ENCODE results near the gene LZTS2. TPM values are rescaled to one million over a fixed set of nuclear protein-coding genes. Genes with fewer than 3 reads are reported as not detected.

LZTS2 gene
- total and polyA plus RNA-seq, 4 donors, result 15.1 to 37.9 (median 28.9) TPM

- Histone ChIP-seq H3K36me3 (ENCODE audit: control insufficient read depth, insufficient read depth, low read length) (no peaks in the 10 kb centered on the region), H3K27ac (ENCODE audit: low read depth, low read length) (no peak overlapping the region), H3K27me3 (ENCODE audit: control insufficient read depth, insufficient read depth, low read length) (peaks cover 71% of the 10 kb centered on the region), H3K9me3 (ENCODE audit: control insufficient read depth, insufficient read depth, low read length) (no peaks in the 10 kb centered on the region), H3K4me3 (ENCODE audit: low read depth, low read length) (no peak overlapping the region), H3K4me1 (ENCODE audit: control insufficient read depth, insufficient read depth, low read length) (peaks cover 36% of the 10 kb centered on the region)
- peak in 1 of 6 donors; percentile 25 for DNase-seq (ENCODE audit: low read depth in 4 of 6, low spot score in 6 of 6)
- WGBS (ENCODE audit: insufficient coverage), result 3% methylated on average over 53 of the region's 62 CpGs
Observed at GRCh38 chr10:101047961-101048892, 48.6 kb downstream of the LZTS2 start.

- H3K9me3 ChIP-seq (ENCODE audit: control insufficient read depth, insufficient read depth, low read length), result no peaks in the 10 kb centered on the region
- H3K27ac ChIP-seq (ENCODE audit: low read depth, low read length), result no peak overlapping the region
- no peak overlapping the region for H3K4me3 ChIP-seq (ENCODE audit: low read depth, low read length)
- H3K27me3 ChIP-seq (ENCODE audit: control insufficient read depth, insufficient read depth, low read length), result peaks cover 65% of the 10 kb centered on the region
- H3K4me1 ChIP-seq (ENCODE audit: control insufficient read depth, insufficient read depth, low read length), result peaks cover 32% of the 10 kb centered on the region
- DNase-seq (ENCODE audit: low read depth in 4 of 6, low spot score in 6 of 6), result peak in 2 of 6 donors; percentile 53 to 75
- no peaks in the 10 kb centered on the region for H3K36me3 ChIP-seq (ENCODE audit: control insufficient read depth, insufficient read depth, low read length)
- WGBS (ENCODE audit: insufficient coverage), result 4% methylated on average over 38 of the region's 42 CpGs
Observed at GRCh38 chr10:101050208-101051069, 50.8 kb downstream of the LZTS2 start.

- no peak for DNase-seq (ENCODE audit: low read depth in 4 of 6, low spot score in 6 of 6)
- H3K27me3 ChIP-seq (ENCODE audit: control insufficient read depth, insufficient read depth, low read length), result peaks cover 50% of the 10 kb centered on the region
- no peak overlapping the region for H3K27ac ChIP-seq (ENCODE audit: low read depth, low read length)
- H3K4me3 ChIP-seq (ENCODE audit: low read depth, low read length), result no peak overlapping the region
- no peaks in the 10 kb centered on the region for H3K36me3 ChIP-seq (ENCODE audit: control insufficient read depth, insufficient read depth, low read length)
- 92% methylated on average over 3 of the region's 3 CpGs for WGBS (ENCODE audit: insufficient coverage)
- peaks cover 26% of the 10 kb centered on the region for H3K4me1 ChIP-seq (ENCODE audit: control insufficient read depth, insufficient read depth, low read length)
- no peaks in the 10 kb centered on the region for H3K9me3 ChIP-seq (ENCODE audit: control insufficient read depth, insufficient read depth, low read length)
Observed at GRCh38 chr10:101052285-101052684, 52.7 kb downstream of the LZTS2 start.

GRCh38 chr10:101053516-101053915, 53.9 kb downstream of the LZTS2 start:
- H3K4me1 ChIP-seq (ENCODE audit: control insufficient read depth, insufficient read depth, low read length), result peaks cover 14% of the 10 kb centered on the region
- DNase-seq (ENCODE audit: low read depth in 4 of 6, low spot score in 6 of 6), result no peak
- peaks cover 37% of the 10 kb centered on the region for H3K27me3 ChIP-seq (ENCODE audit: control insufficient read depth, insufficient read depth, low read length)
- H3K4me3 ChIP-seq (ENCODE audit: low read depth, low read length), result no peak overlapping the region
- H3K36me3 ChIP-seq (ENCODE audit: control insufficient read depth, insufficient read depth, low read length), result no peaks in the 10 kb centered on the region
- H3K9me3 ChIP-seq (ENCODE audit: control insufficient read depth, insufficient read depth, low read length), result no peaks in the 10 kb centered on the region
- H3K27ac ChIP-seq (ENCODE audit: low read depth, low read length), result no peak overlapping the region

- WGBS (ENCODE audit: insufficient coverage), result no CpG with 5 or more reads among the region's 1 CpG
- no peaks in the 10 kb centered on the region for H3K9me3 ChIP-seq (ENCODE audit: control insufficient read depth, insufficient read depth, low read length)
- no peak overlapping the region for H3K4me3 ChIP-seq (ENCODE audit: low read depth, low read length)
- DNase-seq (ENCODE audit: low read depth in 4 of 6, low spot score in 6 of 6), result no peak
- H3K27ac ChIP-seq (ENCODE audit: low read depth, low read length), result no peak overlapping the region
- H3K27me3 ChIP-seq (ENCODE audit: control insufficient read depth, insufficient read depth, low read length), result peaks cover 29% of the 10 kb centered on the region
- H3K4me1 ChIP-seq (ENCODE audit: control insufficient read depth, insufficient read depth, low read length), result peaks cover 10% of the 10 kb centered on the region
- H3K36me3 ChIP-seq (ENCODE audit: control insufficient read depth, insufficient read depth, low read length), result no peaks in the 10 kb centered on the region
Observed at GRCh38 chr10:101054351-101054750, 54.7 kb downstream of the LZTS2 start.

- Histone ChIP-seq H3K27me3 (ENCODE audit: control insufficient read depth, insufficient read depth, low read length) (peaks cover 24% of the 10 kb centered on the region), H3K27ac (ENCODE audit: low read depth, low read length) (no peak overlapping the region)
- 93% methylated on average over 4 of the region's 5 CpGs for WGBS (ENCODE audit: insufficient coverage)
Observed at GRCh38 chr10:101054876-101055275, 55.3 kb downstream of the LZTS2 start.

GRCh38 chr10:101055411-101055810, 55.8 kb downstream of the LZTS2 start:
- no peak for DNase-seq (ENCODE audit: low read depth in 4 of 6, low spot score in 6 of 6)
- H3K9me3 ChIP-seq (ENCODE audit: control insufficient read depth, insufficient read depth, low read length), result no peaks in the 10 kb centered on the region
- no peak overlapping the region for H3K27ac ChIP-seq (ENCODE audit: low read depth, low read length)
- H3K27me3 ChIP-seq (ENCODE audit: control insufficient read depth, insufficient read depth, low read length), result peaks cover 18% of the 10 kb centered on the region
- peaks cover 11% of the 10 kb centered on the region for H3K4me1 ChIP-seq (ENCODE audit: control insufficient read depth, insufficient read depth, low read length)
- H3K36me3 ChIP-seq (ENCODE audit: control insufficient read depth, insufficient read depth, low read length), result no peaks in the 10 kb centered on the region
- 86% methylated on average over 2 of the region's 4 CpGs for WGBS (ENCODE audit: insufficient coverage)
- H3K4me3 ChIP-seq (ENCODE audit: low read depth, low read length), result no peak overlapping the region

More at GRCh38 chr10:101054876-101055275, 55.3 kb downstream of the LZTS2 start:
- DNase-seq (ENCODE audit: low read depth in 4 of 6, low spot score in 6 of 6), result no peak
- H3K4me1 ChIP-seq (ENCODE audit: control insufficient read depth, insufficient read depth, low read length), result peaks cover 10% of the 10 kb centered on the region
- no peak overlapping the region for H3K4me3 ChIP-seq (ENCODE audit: low read depth, low read length)
- no peaks in the 10 kb centered on the region for H3K36me3 ChIP-seq (ENCODE audit: control insufficient read depth, insufficient read depth, low read length)
- no peaks in the 10 kb centered on the region for H3K9me3 ChIP-seq (ENCODE audit: control insufficient read depth, insufficient read depth, low read length)

GRCh38 chr10:101056365-101057151, 57.0 kb downstream of the LZTS2 start:
- peaks cover 10% of the 10 kb centered on the region for H3K27me3 ChIP-seq (ENCODE audit: control insufficient read depth, insufficient read depth, low read length)
- no CpG with 5 or more reads among the region's 4 CpGs for WGBS (ENCODE audit: insufficient coverage)
- peaks cover 13% of the 10 kb centered on the region for H3K4me1 ChIP-seq (ENCODE audit: control insufficient read depth, insufficient read depth, low read length)
- DNase-seq (ENCODE audit: low read depth in 4 of 6, low spot score in 6 of 6), result no peak
- no peak overlapping the region for H3K4me3 ChIP-seq (ENCODE audit: low read depth, low read length)
- H3K9me3 ChIP-seq (ENCODE audit: control insufficient read depth, insufficient read depth, low read length), result no peaks in the 10 kb centered on the region
- no peaks in the 10 kb centered on the region for H3K36me3 ChIP-seq (ENCODE audit: control insufficient read depth, insufficient read depth, low read length)
- H3K27ac ChIP-seq (ENCODE audit: low read depth, low read length), result no peak overlapping the region

Data from spinal cord (tissue), 10 donors.